Neural cell (in vitro differentiated cells): ENCODE measurements around the gene CCDC122. TPM values are rescaled to one million over a fixed set of nuclear protein-coding genes. Genes with fewer than 3 reads are reported as not detected.

Experiments used
- H2AFZ ChIP-seq: fragments of 200-600, 300-800 bp; sonication (generic), shearing (Covaris generic); 2 replicates; pipeline ENCODE4 v1.6.0; 2014; ENCODE audit warnings: low read depth, mild to moderate bottlenecking, antibody characterized with exemption, low read length, moderate library complexity
- H3F3A ChIP-seq: fragments of 200-600 bp; shearing (Covaris generic); 2 replicates; pipeline ENCODE4 v1.6.1; 2016; ENCODE audit warnings: mild to moderate bottlenecking, moderate library complexity, mixed read lengths, antibody characterized with exemption, low read length; ENCODE audit not compliant: insufficient read depth, poor library complexity, severe bottlenecking
- H3K27ac ChIP-seq: fragments of 200-600, 300-800 bp; sonication (generic), shearing (Covaris generic); 2 replicates; pipeline ENCODE4 v1.5.1; 2014; ENCODE audit warnings: mild to moderate bottlenecking, low read length, moderate library complexity
- H3K27me3 ChIP-seq: fragments of 300-800, 200-600 bp; sonication (generic), shearing (Covaris generic); 2 replicates; pipeline ENCODE4 v1.6.0; 2014; ENCODE audit warnings: mild to moderate bottlenecking, low read depth, low read length, moderate library complexity; ENCODE audit not compliant: insufficient read depth
- H3K36me3 ChIP-seq: fragments of 300-800, 200-600 bp; sonication (generic), shearing (Covaris generic); 2 replicates; pipeline ENCODE4 v1.5.1; 2014; ENCODE audit warnings: mild to moderate bottlenecking, antibody characterized with exemption, low read length, moderate library complexity; ENCODE audit not compliant: insufficient read depth
- H3K4me2 ChIP-seq: fragments of 300-800, 200-600 bp; sonication (generic), shearing (Covaris generic); 2 replicates; pipeline ENCODE4 v1.6.0; 2014; ENCODE audit warnings: mild to moderate bottlenecking, low read length
- H3K4me3 ChIP-seq: fragments of 300-800, 200-600 bp; sonication (generic), shearing (Covaris generic); 2 replicates; pipeline ENCODE4 v1.5.1; 2014; ENCODE audit warnings: mild to moderate bottlenecking, low read length, moderate library complexity
- H3K79me2 ChIP-seq: fragments of 200-600 bp; shearing (Covaris generic); replicated peaks from 2 replicates; pipeline ENCODE4 v1.6.0; 2014; ENCODE audit warnings: mild to moderate bottlenecking, low read length, moderate library complexity; ENCODE audit not compliant: insufficient read depth
- H3K9ac ChIP-seq: fragments of 300-800, 200-600 bp; sonication (generic), shearing (Covaris generic); 2 replicates; pipeline ENCODE4 v1.6.1; 2016; ENCODE audit warnings: mild to moderate bottlenecking, low read length, mixed read lengths
- H3K9me2 ChIP-seq: fragments of 200-600 bp; shearing (Covaris generic); 2 replicates; pipeline ENCODE4 v1.6.1; 2016; ENCODE audit warnings: mild to moderate bottlenecking, low read length, mixed read lengths; ENCODE audit not compliant: insufficient read depth
- H3K9me3 ChIP-seq: fragments of 200-600, 300-800 bp; sonication (generic), shearing (Covaris generic); 2 replicates; pipeline ENCODE4 v1.6.1; 2016; ENCODE audit warnings: mild to moderate bottlenecking, mixed run types, low read length, moderate library complexity, mixed read lengths
- H4K20me1 ChIP-seq: fragments of 200-600 bp; shearing (Covaris generic); 2 replicates; pipeline ENCODE4 v1.6.1; 2016; ENCODE audit warnings: mild to moderate bottlenecking, mixed run types; ENCODE audit not compliant: insufficient read depth
- EP300 ChIP-seq: fragments of 450-650 bp; conservative IDR thresholded peaks from 2 replicates; pipeline ENCODE4 v1.6.1; 2014; ENCODE audit warnings: antibody characterized with exemption, mild to moderate bottlenecking, moderate library complexity; ENCODE audit not compliant: poor library complexity, severe bottlenecking
- EZH2 ChIP-seq: fragments of 200-600, 300-800 bp; shearing (Covaris generic), sonication (generic); IDR thresholded peaks from 2 replicates; pipeline ENCODE4 v1.6.1; 2014; ENCODE audit warnings: antibody characterized with exemption, low read length, borderline replicate concordance, mild to moderate bottlenecking; ENCODE audit not compliant: insufficient read depth, poor library complexity, severe bottlenecking
- MXI1 ChIP-seq: fragments of 450-650 bp; conservative IDR thresholded peaks from 2 replicates; pipeline ENCODE4 v1.6.1; 2014; ENCODE audit warnings: antibody characterized with exemption, mild to moderate bottlenecking; ENCODE audit not compliant: poor library complexity, severe bottlenecking
- POLR2AphosphoS5 ChIP-seq: IDR thresholded peaks from 2 replicates; pipeline ENCODE4 v1.6.1; 2012
- RAD21 ChIP-seq: fragments of 450-650 bp; conservative IDR thresholded peaks from 2 replicates; pipeline ENCODE4 v1.6.1; 2014; ENCODE audit warnings: antibody characterized with exemption, mild to moderate bottlenecking, moderate library complexity
- REST ChIP-seq: IDR thresholded peaks from 2 replicates; pipeline ENCODE4 v1.6.1; 2012; ENCODE audit warnings: borderline replicate concordance
- SMC3 ChIP-seq: fragments of 450-650 bp; conservative IDR thresholded peaks from 2 replicates; pipeline ENCODE4 v1.6.1; 2014; ENCODE audit warnings: antibody characterized with exemption, mild to moderate bottlenecking, moderate library complexity; ENCODE audit not compliant: poor library complexity
- TAF1 ChIP-seq: IDR thresholded peaks from 2 replicates; pipeline ENCODE4 v1.6.1; 2012; ENCODE audit warnings: low read depth
- polyA plus RNA-seq: library from polyadenylated mRNA; depleted of rRNA; stranded (reverse); fragments of >200 nt; gene quantifications from 2 replicates; pipeline ENCODE4 v1.2.3, GENCODE V29; 2014
- TF ChIP-seq, protein P1 (sequence below): fragments of 450-650 bp; IDR thresholded peaks from 2 replicates; pipeline ENCODE4 v1.5.1; 2014; ENCODE audit warnings: antibody characterized with exemption, mild to moderate bottlenecking, moderate library complexity; ENCODE audit not compliant: poor library complexity, severe bottlenecking

Gene CCDC122
- polyA plus RNA-seq, 1 donor from 2014 or later: 0.79 TPM

- Histone ChIP-seq H3K4me2 (no peak overlapping the region), H3K27me3 (no peaks in the 10 kb centered on the region), H3F3A (no peaks in the 10 kb centered on the region), H3K4me3 (no peak overlapping the region), H3K9me3 (no peaks in the 10 kb centered on the region), H3K27ac (no peak overlapping the region), H2AFZ (no peak overlapping the region), H4K20me1 (no peaks in the 10 kb centered on the region), H3K36me3 (no peaks in the 10 kb centered on the region), H3K9ac (no peak overlapping the region), H3K79me2 (no peaks in the 10 kb centered on the region), H3K9me2 (no peaks in the 10 kb centered on the region)
- no peak for TF ChIP-seq SMC3
- no peak for TF ChIP-seq MXI1
- no peak for TF ChIP-seq POLR2AphosphoS5
- no peak for TF ChIP-seq EZH2
- no peak for TF ChIP-seq REST
- TF ChIP-seq RAD21: no peak
- no peak for TF ChIP-seq TAF1
- TF ChIP-seq, protein P1, sequence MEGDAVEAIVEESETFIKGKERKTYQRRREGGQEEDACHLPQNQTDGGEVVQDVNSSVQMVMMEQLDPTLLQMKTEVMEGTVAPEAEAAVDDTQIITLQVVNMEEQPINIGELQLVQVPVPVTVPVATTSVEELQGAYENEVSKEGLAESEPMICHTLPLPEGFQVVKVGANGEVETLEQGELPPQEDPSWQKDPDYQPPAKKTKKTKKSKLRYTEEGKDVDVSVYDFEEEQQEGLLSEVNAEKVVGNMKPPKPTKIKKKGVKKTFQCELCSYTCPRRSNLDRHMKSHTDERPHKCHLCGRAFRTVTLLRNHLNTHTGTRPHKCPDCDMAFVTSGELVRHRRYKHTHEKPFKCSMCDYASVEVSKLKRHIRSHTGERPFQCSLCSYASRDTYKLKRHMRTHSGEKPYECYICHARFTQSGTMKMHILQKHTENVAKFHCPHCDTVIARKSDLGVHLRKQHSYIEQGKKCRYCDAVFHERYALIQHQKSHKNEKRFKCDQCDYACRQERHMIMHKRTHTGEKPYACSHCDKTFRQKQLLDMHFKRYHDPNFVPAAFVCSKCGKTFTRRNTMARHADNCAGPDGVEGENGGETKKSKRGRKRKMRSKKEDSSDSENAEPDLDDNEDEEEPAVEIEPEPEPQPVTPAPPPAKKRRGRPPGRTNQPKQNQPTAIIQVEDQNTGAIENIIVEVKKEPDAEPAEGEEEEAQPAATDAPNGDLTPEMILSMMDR: no peak
- TF ChIP-seq EP300: no peak
Observed at GRCh38 chr13:43916828-43917227, 37.3 kb upstream of the CCDC122 start.

DNA sequence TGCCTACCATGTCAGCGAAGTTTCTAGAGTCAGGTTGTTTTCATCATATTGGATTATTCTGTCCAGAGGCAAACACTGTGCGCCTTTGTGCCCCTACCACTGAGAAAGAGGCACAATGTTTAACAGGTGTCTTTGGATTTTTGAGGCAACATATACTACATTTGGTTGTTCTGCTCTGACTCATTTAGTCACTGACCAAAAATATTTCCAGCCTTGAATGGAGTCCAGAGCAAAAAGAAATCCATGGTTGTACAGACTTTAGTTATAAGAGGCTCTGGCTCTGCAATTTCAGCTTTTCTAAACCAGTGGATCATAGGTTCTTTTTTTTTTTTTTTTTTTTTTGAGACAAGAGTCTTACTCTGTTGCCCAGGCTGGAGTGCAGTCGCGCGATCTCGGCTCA is 35.9 kb upstream of the CCDC122 start:
- H3K27ac ChIP-seq: no peak overlapping the region

More for the DNA sequence above, 35.9 kb upstream of the CCDC122 start:
- no peaks in the 10 kb centered on the region for H3K9me3 ChIP-seq
- H3K4me2 ChIP-seq: no peak overlapping the region
- no peak overlapping the region for H3K4me3 ChIP-seq
- H3K27me3 ChIP-seq: no peaks in the 10 kb centered on the region
- H2AFZ ChIP-seq: no peak overlapping the region
- TF ChIP-seq REST: no peak
- TF ChIP-seq SMC3: no peak
- TF ChIP-seq POLR2AphosphoS5: no peak
- TF ChIP-seq RAD21: no peak
- TF ChIP-seq EP300: no peak
- no peak for TF ChIP-seq EZH2
- no peaks in the 10 kb centered on the region for H3K79me2 ChIP-seq
- H3K36me3 ChIP-seq: no peaks in the 10 kb centered on the region
- H3K9ac ChIP-seq: no peak overlapping the region
- H4K20me1 ChIP-seq: no peaks in the 10 kb centered on the region
- no peaks in the 10 kb centered on the region for H3K9me2 ChIP-seq
- no peaks in the 10 kb centered on the region for H3F3A ChIP-seq
